Transverse colon (tissue), 3 donors: ENCODE data around the gene NR2F6.

ENCODE experiments used
- POLR2A ChIP-seq: fragments of 450-650 bp; IDR thresholded peaks from one replicate; pipeline ENCODE4 v1.6.1; 2016; ENCODE audit warnings: antibody characterized with exemption, mild to moderate bottlenecking, moderate library complexity
- TF ChIP-seq, protein P1 (sequence below), 5 experiments: fragments of 200-600 bp in 3 of 5; fragments of 450-650 bp in 2 of 5; sonication (generic) in 3 of 5; IDR thresholded peaks; 1 replicate in 2 of 5; 2 replicates in 3 of 5; pipeline ENCODE4 v1.5.1; 2016 to 2017; ENCODE audit warnings: antibody characterized with exemption in 5 of 5, inconsistent platforms in 3 of 5, mild to moderate bottlenecking in 2 of 5, moderate library complexity in 1 of 5

DNA sequence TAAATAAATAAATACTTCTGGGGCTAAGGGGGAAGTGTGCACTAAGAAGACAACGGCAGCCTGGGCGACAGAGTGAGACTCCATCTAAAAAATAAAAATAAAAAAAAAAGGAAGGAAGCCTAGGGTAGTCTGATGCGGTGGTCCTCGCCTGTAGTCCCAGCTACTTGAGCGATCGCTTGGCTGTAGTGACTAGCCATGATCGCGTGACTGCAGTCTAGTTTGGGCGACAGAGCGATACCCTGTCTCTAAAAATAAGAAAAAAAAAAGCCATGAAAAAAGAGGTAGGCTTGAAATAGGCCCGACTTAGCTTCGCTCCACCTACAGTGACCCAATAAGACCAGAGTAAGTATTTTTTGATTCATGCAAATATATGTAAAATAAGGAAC lies 20.9 kb upstream of the NR2F6 start:
- TF ChIP-seq, protein P1, sequence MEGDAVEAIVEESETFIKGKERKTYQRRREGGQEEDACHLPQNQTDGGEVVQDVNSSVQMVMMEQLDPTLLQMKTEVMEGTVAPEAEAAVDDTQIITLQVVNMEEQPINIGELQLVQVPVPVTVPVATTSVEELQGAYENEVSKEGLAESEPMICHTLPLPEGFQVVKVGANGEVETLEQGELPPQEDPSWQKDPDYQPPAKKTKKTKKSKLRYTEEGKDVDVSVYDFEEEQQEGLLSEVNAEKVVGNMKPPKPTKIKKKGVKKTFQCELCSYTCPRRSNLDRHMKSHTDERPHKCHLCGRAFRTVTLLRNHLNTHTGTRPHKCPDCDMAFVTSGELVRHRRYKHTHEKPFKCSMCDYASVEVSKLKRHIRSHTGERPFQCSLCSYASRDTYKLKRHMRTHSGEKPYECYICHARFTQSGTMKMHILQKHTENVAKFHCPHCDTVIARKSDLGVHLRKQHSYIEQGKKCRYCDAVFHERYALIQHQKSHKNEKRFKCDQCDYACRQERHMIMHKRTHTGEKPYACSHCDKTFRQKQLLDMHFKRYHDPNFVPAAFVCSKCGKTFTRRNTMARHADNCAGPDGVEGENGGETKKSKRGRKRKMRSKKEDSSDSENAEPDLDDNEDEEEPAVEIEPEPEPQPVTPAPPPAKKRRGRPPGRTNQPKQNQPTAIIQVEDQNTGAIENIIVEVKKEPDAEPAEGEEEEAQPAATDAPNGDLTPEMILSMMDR (IDR thresholded peaks at IDR 0.05): no peak
- TF ChIP-seq POLR2A: no peak
